ENCODE data around the gene RHBDD2.
"Not testable (repeated sequence)": the region's sequence is repeated elsewhere in the genome, so short reads cannot be mapped to it uniquely, and the experiment has no call there.

RHBDD2 gene

GRCh38 chr7:75866489-75867389, 12.1 kb upstream of the RHBDD2 start:
- peak; percentile 51 for DNase-seq

- DNase-seq = no peak
These were observed 11.5 kb upstream of the RHBDD2 start for GRCh38 chr7:75867390-75867717.

DNA sequence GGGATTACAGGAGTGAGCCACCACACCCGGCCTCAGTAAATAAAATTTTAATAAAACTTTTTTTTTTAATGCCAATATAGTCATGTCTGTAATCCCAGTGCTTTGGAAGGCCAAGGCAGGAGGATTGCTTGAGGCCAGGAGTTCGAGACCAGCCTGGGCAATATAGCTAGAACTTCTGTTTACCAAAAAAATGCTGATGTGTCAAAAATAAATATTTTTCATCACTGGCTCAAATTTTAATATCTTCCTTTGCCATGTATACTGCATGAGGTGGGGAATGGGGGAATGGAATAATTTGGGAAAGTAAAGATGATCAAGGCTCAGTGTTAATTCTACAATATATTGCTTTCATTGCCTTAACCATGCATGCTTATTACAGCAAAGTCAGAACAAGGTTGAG, 10.7 kb upstream of the RHBDD2 start:
- DNase-seq = no peak

DNA sequence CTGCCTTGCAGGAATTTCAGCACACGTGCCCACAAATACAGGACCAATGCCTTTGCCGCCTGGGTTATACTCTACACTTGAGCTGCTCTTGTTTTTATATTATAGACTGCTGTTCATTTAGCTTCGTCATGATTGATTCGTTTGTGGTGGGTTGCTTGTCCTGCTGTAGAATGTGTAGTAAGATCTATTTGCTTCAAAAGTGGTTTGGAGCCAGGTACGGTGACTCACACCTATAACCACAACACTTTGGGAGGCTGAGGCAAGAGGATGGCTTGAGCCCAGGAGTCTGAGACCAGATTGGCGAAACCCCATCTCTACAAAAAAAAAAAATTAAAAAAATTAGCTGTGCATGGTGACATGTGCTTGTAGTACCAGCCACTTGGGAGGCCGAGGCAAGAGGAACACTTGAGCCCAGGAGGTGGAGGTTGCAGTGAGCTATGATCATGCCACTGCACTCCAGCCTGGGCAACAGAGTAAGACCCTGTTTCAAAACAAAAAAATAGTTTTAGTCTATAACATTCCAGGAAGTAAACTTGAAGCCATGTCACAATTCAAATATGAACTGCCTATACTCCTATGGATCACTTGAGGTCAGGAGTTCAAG, 9.0 kb upstream of the RHBDD2 start:
- no peak for DNase-seq

- no peak for DNase-seq
These were observed 8.2 kb upstream of the RHBDD2 start for GRCh38 chr7:75870557-75871161.

DNA sequence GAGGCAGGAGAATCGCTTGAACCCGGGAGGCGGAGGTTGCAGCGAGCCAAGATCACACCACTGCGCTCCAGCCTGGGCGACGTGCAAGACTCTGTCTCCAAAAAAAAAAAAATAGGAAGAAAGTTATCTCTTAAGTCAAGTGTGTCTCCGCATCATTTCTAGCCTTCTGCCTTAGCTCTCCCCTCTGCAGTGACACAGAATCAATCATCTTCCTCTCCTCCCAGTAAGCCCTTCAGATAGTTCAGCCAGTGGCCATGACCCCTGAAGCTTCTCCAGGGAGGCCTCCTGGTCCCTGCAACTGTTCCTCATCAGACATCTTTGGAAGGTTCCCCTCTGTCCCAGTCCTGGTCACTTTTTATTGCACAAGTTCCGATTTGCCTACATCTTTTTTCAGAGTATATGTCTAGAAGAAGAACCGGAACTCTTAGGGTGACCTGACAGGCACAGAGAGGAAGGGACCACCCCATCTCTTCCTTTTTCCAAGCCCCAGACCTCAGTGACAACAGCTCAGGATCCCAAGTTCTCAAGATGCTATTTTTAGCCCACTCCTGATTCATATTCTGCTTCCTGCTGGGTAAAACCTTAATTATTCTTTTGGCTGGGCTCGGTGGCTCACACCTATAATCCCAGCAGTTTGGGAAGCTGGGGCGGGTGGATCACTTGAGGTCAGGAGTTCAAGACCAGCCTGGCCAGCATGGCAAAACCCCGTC, 6.6 kb upstream of the RHBDD2 start:
- no peak for DNase-seq

- not testable (repeated sequence) for DNase-seq
These were observed 4.7 kb upstream of the RHBDD2 start for GRCh38 chr7:75874180-75874579.

DNA sequence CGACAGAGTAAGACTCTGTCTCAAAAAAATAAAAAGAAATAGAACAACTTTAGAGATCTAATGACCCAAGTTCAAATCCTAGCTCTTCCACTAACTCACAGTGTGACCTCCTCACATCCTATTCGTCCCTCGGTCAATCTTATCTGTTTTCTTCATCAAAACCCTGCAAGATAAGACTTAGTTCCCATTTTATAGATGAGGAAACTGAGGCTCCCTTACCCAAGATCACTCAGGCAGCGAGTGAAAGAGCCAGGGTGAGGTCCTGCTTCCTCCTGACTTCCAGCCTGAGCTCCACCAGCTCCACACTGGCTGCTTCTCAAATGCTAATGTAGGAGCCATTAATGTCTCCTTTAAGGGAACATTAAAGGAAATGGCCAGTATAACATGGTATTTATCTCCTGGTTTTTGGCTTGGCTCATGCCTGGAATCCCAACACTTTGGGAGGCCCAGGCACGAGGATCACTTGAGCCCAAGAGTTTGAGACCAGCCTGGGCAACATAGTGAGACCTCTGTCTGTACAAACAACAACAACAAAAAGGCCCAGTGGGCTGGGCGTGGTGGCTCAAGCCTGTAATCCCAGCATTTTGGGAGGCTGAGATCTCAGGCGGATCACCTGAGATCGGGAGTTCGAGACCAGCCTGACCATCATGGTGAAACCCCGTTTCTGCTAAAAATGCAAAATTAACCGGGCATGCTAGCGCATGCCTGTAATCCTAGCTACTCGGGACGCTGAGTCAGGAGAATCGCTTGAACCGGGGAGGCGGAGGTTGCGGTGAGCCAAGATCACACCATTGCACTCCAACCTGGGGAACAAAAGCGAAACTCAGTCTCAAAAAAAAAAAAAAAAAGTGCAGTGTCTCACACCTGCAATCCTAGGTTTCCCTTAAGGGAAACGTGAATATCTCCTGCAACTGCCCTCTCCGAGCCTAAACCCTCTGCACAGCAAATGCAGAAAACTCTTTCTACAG, 3.4 kb upstream of the RHBDD2 start:
- no peak for DNase-seq

- DNase-seq = no peak
These were observed 2.5 kb upstream of the RHBDD2 start for GRCh38 chr7:75876126-75876881.

- no peak for DNase-seq
These were observed 494 bp upstream of the RHBDD2 start for GRCh38 chr7:75878312-75878768.

DNA sequence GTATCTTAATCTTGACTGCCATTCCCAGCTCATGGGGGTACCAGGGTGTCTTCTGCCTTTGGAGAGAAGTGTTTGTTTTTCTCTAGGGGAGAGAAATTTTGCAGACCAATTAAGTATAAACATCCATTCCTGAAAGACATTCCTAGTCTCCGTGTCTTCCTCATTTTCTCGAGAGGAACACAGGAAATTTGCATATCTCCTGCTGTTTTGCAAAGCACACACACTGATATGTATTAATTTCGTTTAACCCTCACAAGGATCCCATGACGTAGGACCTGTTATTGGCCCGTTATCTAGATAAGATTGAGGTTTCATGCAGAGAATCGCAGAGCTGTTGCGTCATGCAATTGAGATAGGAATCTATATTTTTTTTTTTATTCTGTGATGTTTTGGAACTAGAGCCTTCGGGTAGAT, 944 bp downstream of the RHBDD2 start:
- no peak for DNase-seq

DNA sequence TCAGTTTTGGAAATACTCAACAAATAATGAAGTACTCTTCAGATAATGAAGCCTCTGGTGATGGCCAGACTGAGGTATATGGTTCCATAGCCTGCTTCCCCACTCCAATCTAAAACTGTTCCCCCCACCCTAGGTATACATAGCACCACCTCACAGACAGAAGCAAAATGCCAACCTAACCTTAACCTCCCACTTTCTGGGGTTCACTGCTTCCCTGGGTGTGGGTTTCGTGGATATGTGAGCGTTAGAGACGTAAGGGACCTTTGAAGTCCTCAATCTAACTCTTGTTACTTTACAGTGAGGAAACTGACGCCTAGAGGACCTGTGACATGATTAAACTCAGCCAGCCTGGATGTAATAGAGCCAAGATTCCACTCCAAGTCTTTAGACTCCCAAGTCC, 1.4 kb downstream of the RHBDD2 start:
- DNase-seq = no peak

GRCh38 chr7:75881436-75882095, 2.7 kb downstream of the RHBDD2 start:
- DNase-seq = no peak

GRCh38 chr7:75883265-75883824, 4.5 kb downstream of the RHBDD2 start:
- not testable (repeated sequence) for DNase-seq

DNA sequence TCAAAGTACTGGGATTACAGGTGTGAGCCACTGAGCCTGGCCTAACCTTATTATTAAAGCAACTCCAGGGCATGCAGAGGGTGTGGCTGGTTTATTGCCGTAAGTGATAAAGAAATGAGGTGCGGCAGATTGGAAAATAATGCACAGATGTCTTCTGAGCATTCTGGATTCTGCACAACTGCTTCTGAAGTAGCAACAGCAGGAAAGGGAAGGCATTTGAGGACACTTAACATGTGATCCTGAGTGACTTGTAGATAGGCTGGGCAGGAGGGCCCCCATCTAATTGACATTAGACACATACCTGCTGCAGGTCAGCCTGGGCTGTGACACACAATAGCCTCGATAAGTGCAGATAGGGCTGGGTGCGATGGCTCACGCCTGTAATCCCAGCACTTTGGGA, 5.6 kb downstream of the RHBDD2 start:
- peak; percentile 73 for DNase-seq

GRCh38 chr7:75885036-75885435, 6.2 kb downstream of the RHBDD2 start:
- DNase-seq = peak; percentile 41

DNA sequence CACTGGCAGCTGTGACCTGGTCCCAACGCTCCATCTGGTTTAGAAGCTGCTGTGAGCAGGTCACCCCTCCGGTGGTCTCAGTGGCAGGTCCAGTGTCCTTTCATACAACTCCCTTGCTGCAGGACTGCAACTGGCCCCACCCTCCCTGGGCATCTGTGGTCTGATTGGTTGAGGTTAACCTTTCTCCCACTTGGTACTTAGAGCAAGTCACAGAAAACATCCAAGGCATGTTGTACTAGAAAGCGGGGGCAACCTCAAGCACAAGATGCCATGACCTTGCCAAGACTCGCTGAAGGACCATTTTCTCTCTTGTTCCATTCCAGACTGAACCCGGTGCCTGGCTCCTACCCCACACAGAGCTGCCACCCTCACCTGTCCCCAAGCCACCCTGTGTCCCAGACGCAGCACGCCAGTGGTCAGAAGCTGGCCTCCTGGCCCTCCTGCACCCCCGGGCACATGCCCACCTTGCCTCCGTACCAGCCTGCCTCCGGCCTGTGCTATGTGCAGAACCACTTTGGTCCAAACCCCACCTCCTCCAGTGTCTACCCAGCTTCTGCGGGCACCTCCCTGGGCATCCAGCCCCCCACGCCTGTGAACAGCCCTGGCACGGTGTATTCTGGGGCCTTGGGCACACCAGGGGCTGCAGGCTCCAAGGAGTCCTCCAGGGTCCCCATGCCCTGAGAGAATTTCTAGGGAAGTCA, 9.0 kb downstream of the RHBDD2 start:
- no peak for DNase-seq

- no peak for DNase-seq
These were observed 9.8 kb downstream of the RHBDD2 start for GRCh38 chr7:75888464-75889222.

DNA sequence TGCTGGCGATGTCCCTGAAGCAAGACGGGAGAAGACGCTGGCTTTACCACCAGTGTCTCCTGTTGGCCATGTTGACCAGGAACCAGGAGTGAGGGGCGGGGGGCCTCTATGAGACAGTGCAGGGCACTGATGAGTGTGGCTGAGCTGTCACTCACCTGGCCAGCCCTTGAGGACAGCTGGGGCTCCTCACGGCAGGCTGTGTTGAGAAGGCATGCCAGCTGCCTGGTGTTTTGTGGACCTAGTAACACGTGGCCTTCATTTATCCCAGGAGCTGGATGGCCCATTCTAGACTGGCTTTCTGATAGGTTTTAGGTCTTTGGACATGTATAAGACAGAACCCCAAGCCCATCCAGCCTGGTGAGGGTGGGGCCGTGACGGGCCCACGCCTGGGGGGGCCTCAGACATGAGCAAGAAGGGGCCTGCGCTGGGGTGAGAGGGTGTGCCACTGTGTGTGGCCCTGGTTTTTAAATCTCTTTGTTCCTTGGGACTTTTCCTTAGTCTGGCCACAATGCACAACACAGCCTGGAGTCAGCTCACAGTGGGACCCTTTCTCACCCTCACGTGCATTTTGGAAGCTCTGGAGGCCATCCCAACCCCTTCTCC, 10.5 kb downstream of the RHBDD2 start:
- peak; percentile 38 for DNase-seq

Data from DMS 273 treated with DMSO at 0.1 percent for 48 hours (cell line).